Trophoblast cell (in vitro differentiated cells and primary cell): ENCODE data around the gene SERPINA4.

Experiments
- DNase-seq, 2 donors: peaks; one replicate each; pipeline ENCODE4 v3.0.0-alpha.2; 2016
- H2AFZ ChIP-seq: 2 replicates; pipeline ENCODE4 v1.6.1; 2013; ENCODE audit warnings: low read length, moderate library complexity, mild to moderate bottlenecking; ENCODE audit not compliant: insufficient read depth, poor library complexity
- H2AK5ac ChIP-seq: 2 replicates; pipeline ENCODE4 v1.6.1; 2013; ENCODE audit warnings: mild to moderate bottlenecking, low read length
- H2BK120ac ChIP-seq: 2 replicates; pipeline ENCODE4 v1.6.1; 2013; ENCODE audit warnings: low read length, mild to moderate bottlenecking, moderate library complexity; ENCODE audit not compliant: insufficient read depth, poor library complexity
- H2BK12ac ChIP-seq: 2 replicates; pipeline ENCODE4 v1.6.1; 2013; ENCODE audit warnings: mild to moderate bottlenecking, low read length, moderate library complexity
- H2BK5ac ChIP-seq: 2 replicates; pipeline ENCODE4 v1.6.1; 2013; ENCODE audit warnings: low read length, low read depth, moderate library complexity, mild to moderate bottlenecking; ENCODE audit not compliant: poor library complexity
- H3K14ac ChIP-seq: 2 replicates; pipeline ENCODE4 v1.6.1; 2013; ENCODE audit warnings: mild to moderate bottlenecking, low read length
- H3K18ac ChIP-seq: 2 replicates; pipeline ENCODE4 v1.6.1; 2013; ENCODE audit warnings: mild to moderate bottlenecking, low read length
- H3K23ac ChIP-seq: 2 replicates; pipeline ENCODE4 v1.6.1; 2013; ENCODE audit warnings: low read length
- H3K27ac ChIP-seq: 2 replicates; pipeline ENCODE4 v1.5.1; 2013; ENCODE audit warnings: low read depth, mild to moderate bottlenecking, inconsistent platforms, low read length, moderate library complexity
- H3K27me3 ChIP-seq: 2 replicates; pipeline ENCODE4 v1.6.1; 2013; ENCODE audit warnings: inconsistent platforms, mild to moderate bottlenecking, low read length, moderate library complexity; ENCODE audit not compliant: insufficient read depth
- H3K36me3 ChIP-seq, 2 experiments: 1 replicate in 1 of 2; 2 replicates in 1 of 2; pipeline ENCODE4 v1.6.1; 2013; ENCODE audit warnings: low read length in 2 of 2, mild to moderate bottlenecking in 2 of 2, moderate library complexity in 1 of 2; ENCODE audit not compliant: insufficient read depth in 2 of 2, control insufficient read depth in 1 of 2
- H3K4ac ChIP-seq: 2 replicates; pipeline ENCODE4 v1.6.1; 2013; ENCODE audit warnings: low read depth, mild to moderate bottlenecking, low read length, moderate library complexity
- H3K4me1 ChIP-seq, 2 experiments: 1 replicate in 1 of 2; 2 replicates in 1 of 2; pipeline ENCODE4 v1.6.1; 2013; ENCODE audit warnings: low read length in 2 of 2, mild to moderate bottlenecking in 2 of 2, moderate library complexity in 1 of 2; ENCODE audit not compliant: insufficient read depth in 2 of 2, control insufficient read depth in 1 of 2
- H3K4me2 ChIP-seq: 2 replicates; pipeline ENCODE4 v1.6.1; 2013; ENCODE audit warnings: inconsistent platforms, mild to moderate bottlenecking, low read length, moderate library complexity
- H3K4me3 ChIP-seq: 2 replicates; pipeline ENCODE4 v1.5.1; 2013; ENCODE audit warnings: mild to moderate bottlenecking, low read depth, low read length, inconsistent platforms
- H3K79me1 ChIP-seq: one replicate; pipeline ENCODE4 v1.6.1; 2013; ENCODE audit warnings: low read length
- H3K79me2 ChIP-seq: 2 replicates; pipeline ENCODE4 v1.6.1; 2013; ENCODE audit warnings: low read length, mild to moderate bottlenecking; ENCODE audit not compliant: control insufficient read depth, insufficient read depth, poor library complexity
- H3K9ac ChIP-seq: 2 replicates; pipeline ENCODE4 v1.6.1; 2013; ENCODE audit warnings: mild to moderate bottlenecking, low read length
- H3K9me3 ChIP-seq: 2 replicates; pipeline ENCODE4 v1.6.1; 2013; ENCODE audit warnings: low read depth, mild to moderate bottlenecking, control low read depth, inconsistent platforms, low read length; ENCODE audit not compliant: insufficient read depth
- H4K12ac ChIP-seq: 2 replicates; pipeline ENCODE4 v1.6.1; 2013; ENCODE audit warnings: low read depth, mild to moderate bottlenecking, low read length, moderate library complexity
- H4K8ac ChIP-seq: 2 replicates; pipeline ENCODE4 v1.6.1; 2013; ENCODE audit warnings: low read depth, mild to moderate bottlenecking, low read length, moderate library complexity
- H4K91ac ChIP-seq: one replicate; pipeline ENCODE4 v1.6.1; 2013; ENCODE audit warnings: low read depth, mild to moderate bottlenecking, low read length, moderate library complexity
- WGBS: extraction: QIAGEN DNeasy Blood & Tissue Kit; methylation state at CpG from one replicate; pipeline ENCODE4 v1.1.7; 2013; ENCODE audit warnings: missing lambda C conversion rate; ENCODE audit not compliant: insufficient read length, insufficient coverage; ENCODE audit errors: extremely low coverage; 5-methylcytosine and 5-hydroxymethylcytosine counted together

SERPINA4 gene

DNA sequence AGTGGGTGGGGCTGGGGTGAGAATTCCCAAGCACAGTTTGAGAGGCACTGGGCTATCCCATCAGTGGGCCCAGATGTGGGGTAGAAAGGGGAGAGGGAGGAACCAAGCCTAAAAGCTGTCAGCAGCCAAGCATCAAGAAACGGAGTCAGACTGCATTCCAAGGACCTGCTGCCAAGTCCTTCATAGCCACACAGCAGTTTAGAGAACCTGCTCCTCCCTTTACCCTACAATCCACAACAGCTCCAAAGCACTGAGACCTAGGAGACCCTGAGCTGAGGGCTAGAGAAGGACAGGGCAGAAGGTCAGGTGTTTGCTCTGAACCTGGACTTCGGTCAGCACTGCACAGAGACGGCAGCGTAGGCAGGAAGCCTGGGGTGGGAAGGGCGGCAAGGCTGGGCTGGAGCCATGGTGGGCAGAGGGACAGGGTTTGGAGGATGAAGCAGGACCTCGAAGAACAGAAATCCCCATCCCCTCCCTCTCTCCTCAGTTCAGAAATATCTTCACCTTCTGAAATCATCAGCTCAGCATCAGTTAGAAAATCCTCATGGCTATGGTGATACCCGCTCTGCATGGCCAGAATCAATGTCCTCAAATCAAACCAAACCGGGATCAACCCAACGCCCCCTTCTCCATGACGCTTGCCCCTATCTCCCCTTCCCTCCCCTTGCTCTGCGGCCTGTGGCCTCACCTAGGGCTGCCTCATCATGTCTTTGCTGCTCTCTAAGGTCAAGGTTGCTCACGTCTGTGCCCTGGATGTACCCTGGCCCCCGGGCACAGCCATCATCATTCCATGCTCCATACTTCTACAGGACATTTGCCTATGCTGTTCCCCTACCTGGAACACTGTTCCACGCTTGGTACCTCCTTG is 12.9 kb upstream of the SERPINA4 start:
- no peak overlapping the region for H3K9ac ChIP-seq
- H3K4ac ChIP-seq = no peak overlapping the region
- H3K4me3 ChIP-seq = no peak overlapping the region
- no peak overlapping the region for H3K14ac ChIP-seq
- H2BK12ac ChIP-seq = no peak overlapping the region
- DNase-seq = no peak
- H4K8ac ChIP-seq = no peak overlapping the region
- no peaks in the 10 kb centered on the region for H3K36me3 ChIP-seq
- H2AK5ac ChIP-seq = no peak overlapping the region
- H3K79me1 ChIP-seq = no peaks in the 10 kb centered on the region
- no peaks in the 10 kb centered on the region for H3K9me3 ChIP-seq
- no peaks in the 10 kb centered on the region for H3K27me3 ChIP-seq
- H2BK5ac ChIP-seq = no peak overlapping the region
- H3K4me2 ChIP-seq = no peak overlapping the region
- H3K18ac ChIP-seq = no peak overlapping the region
- no peak overlapping the region for H3K23ac ChIP-seq
- no peak overlapping the region for H2BK120ac ChIP-seq
- no CpG with 5 or more reads among the region's 14 CpGs for WGBS
- H2AFZ ChIP-seq = no peak overlapping the region
- no peak overlapping the region for H3K27ac ChIP-seq
- H4K91ac ChIP-seq = no peak overlapping the region
- H3K79me2 ChIP-seq = no peaks in the 10 kb centered on the region
- no peak overlapping the region for H4K12ac ChIP-seq
- no peaks in the 10 kb centered on the region for H3K4me1 ChIP-seq

- no peaks in the 10 kb centered on the region for H3K79me2 ChIP-seq
- no peak overlapping the region for H4K12ac ChIP-seq
- H3K4me3 ChIP-seq = no peak overlapping the region
- DNase-seq = peak; percentile 61 to 82
- no peak overlapping the region for H3K9ac ChIP-seq
- no peak overlapping the region for H4K91ac ChIP-seq
- H2AK5ac ChIP-seq = no peak overlapping the region
- H3K14ac ChIP-seq = no peak overlapping the region
- H3K27me3 ChIP-seq = no peaks in the 10 kb centered on the region
- no peak overlapping the region for H2BK12ac ChIP-seq
- H4K8ac ChIP-seq = no peak overlapping the region
- H3K9me3 ChIP-seq = no peaks in the 10 kb centered on the region
- no peak overlapping the region for H3K27ac ChIP-seq
- no peak overlapping the region for H2AFZ ChIP-seq
- H3K4me1 ChIP-seq = no peaks in the 10 kb centered on the region
- H3K79me1 ChIP-seq = no peaks in the 10 kb centered on the region
- H3K18ac ChIP-seq = no peak overlapping the region
- H3K4ac ChIP-seq = no peak overlapping the region
- H2BK5ac ChIP-seq = no peak overlapping the region
- no CpG with 5 or more reads among the region's 24 CpGs for WGBS
- no peaks in the 10 kb centered on the region for H3K36me3 ChIP-seq
- no peak overlapping the region for H3K4me2 ChIP-seq
- no peak overlapping the region for H2BK120ac ChIP-seq
- no peak overlapping the region for H3K23ac ChIP-seq
Observed at GRCh38 chr14:94548999-94549985, 11.9 kb upstream of the SERPINA4 start.

- no peaks in the 10 kb centered on the region for H3K36me3 ChIP-seq
- no peak overlapping the region for H3K4me3 ChIP-seq
- H3K79me2 ChIP-seq = no peaks in the 10 kb centered on the region
- no peak overlapping the region for H2BK120ac ChIP-seq
- H3K23ac ChIP-seq = no peak overlapping the region
- H2AFZ ChIP-seq = no peak overlapping the region
- H3K18ac ChIP-seq = no peak overlapping the region
- no peak overlapping the region for H3K14ac ChIP-seq
- H3K27ac ChIP-seq = no peak overlapping the region
- H3K4me1 ChIP-seq = no peaks in the 10 kb centered on the region
- no peak for DNase-seq
- H2BK5ac ChIP-seq = no peak overlapping the region
- no peaks in the 10 kb centered on the region for H3K27me3 ChIP-seq
- H2AK5ac ChIP-seq = no peak overlapping the region
- H2BK12ac ChIP-seq = no peak overlapping the region
- no peak overlapping the region for H3K4me2 ChIP-seq
- H4K8ac ChIP-seq = no peak overlapping the region
- H3K79me1 ChIP-seq = no peaks in the 10 kb centered on the region
- H4K91ac ChIP-seq = no peak overlapping the region
- H3K4ac ChIP-seq = no peak overlapping the region
- WGBS = no CpG with 5 or more reads among the region's 8 CpGs
- no peak overlapping the region for H3K9ac ChIP-seq
- H3K9me3 ChIP-seq = no peaks in the 10 kb centered on the region
- no peak overlapping the region for H4K12ac ChIP-seq
Observed at GRCh38 chr14:94550041-94550440, 11.2 kb upstream of the SERPINA4 start.

- WGBS = no CpG with 5 or more reads among the region's 9 CpGs
- DNase-seq = no peak
- no peak overlapping the region for H3K4me2 ChIP-seq
- no peaks in the 10 kb centered on the region for H3K9me3 ChIP-seq
- H4K12ac ChIP-seq = no peak overlapping the region
- no peak overlapping the region for H3K27ac ChIP-seq
- H2AFZ ChIP-seq = no peak overlapping the region
- no peak overlapping the region for H3K9ac ChIP-seq
- no peak overlapping the region for H4K91ac ChIP-seq
- no peaks in the 10 kb centered on the region for H3K4me1 ChIP-seq
- H2BK5ac ChIP-seq = no peak overlapping the region
- no peaks in the 10 kb centered on the region for H3K79me1 ChIP-seq
- no peak overlapping the region for H3K14ac ChIP-seq
- H3K36me3 ChIP-seq = no peaks in the 10 kb centered on the region
- H3K27me3 ChIP-seq = no peaks in the 10 kb centered on the region
- H3K4ac ChIP-seq = no peak overlapping the region
- H2AK5ac ChIP-seq = no peak overlapping the region
- no peak overlapping the region for H2BK120ac ChIP-seq
- no peak overlapping the region for H4K8ac ChIP-seq
- no peak overlapping the region for H3K4me3 ChIP-seq
- H3K18ac ChIP-seq = no peak overlapping the region
- H3K79me2 ChIP-seq = no peaks in the 10 kb centered on the region
- no peak overlapping the region for H2BK12ac ChIP-seq
- no peak overlapping the region for H3K23ac ChIP-seq
Observed at GRCh38 chr14:94555991-94556390, 5.3 kb upstream of the SERPINA4 start.
